Measurements from ENCODE around the gene PTPA. TPM values are rescaled to one million over a fixed set of nuclear protein-coding genes. Genes with fewer than 3 reads are reported as not detected.
A peak's percentile ranks its signal among the peaks of the same experiment; 100 is the strongest.

PTPA gene
- total and polyA plus RNA-seq, 2 of the 4 experiments (the other 2 are of a cell fraction), result 124 to 149 TPM

DNA sequence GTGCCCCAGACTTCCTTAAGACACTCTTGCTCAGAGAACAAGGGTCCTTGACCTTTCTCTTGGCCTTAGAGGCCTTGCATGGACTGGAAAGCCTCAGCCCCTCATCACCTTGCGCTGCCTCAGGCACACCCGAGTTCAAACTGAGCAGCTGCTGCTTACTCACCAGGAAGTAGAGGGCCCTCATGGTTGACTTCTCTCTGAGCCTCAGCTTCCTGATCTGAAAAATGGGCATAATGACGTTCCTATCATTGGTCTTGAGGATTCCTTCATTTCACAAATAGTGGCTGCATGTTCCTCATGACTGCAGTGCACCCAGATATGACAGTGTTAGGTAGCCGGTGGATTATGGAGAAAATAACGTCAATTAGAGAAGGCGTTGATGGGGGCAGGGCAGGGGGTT is 38.2 kb downstream of the PTPA start:
- BruUV-seq (replicated peaks), result no TSS peak
- no peak overlapping the region for H4K5ac ChIP-seq (ENCODE audit: low read depth, low read length)
- peaks cover 21% of the 10 kb centered on the region for H3K4me1 ChIP-seq (ENCODE audit: control insufficient read depth, insufficient read depth, low read length)
- H2BK15ac ChIP-seq (ENCODE audit: low read depth, low read length), result no peak overlapping the region
- H3K4ac ChIP-seq (ENCODE audit: low read depth, low read length), result 0 out of 2 replicates have a peak overlapping the region, but pooled peaks have one; percentile 16
- H2AK5ac ChIP-seq (ENCODE audit: low read depth, low read length), result no peak overlapping the region
- no peak for TF ChIP-seq CHD1 (IDR thresholded peaks at IDR 0.05; ENCODE audit: low read depth, low read length)
- no peak for TF ChIP-seq MAFK (IDR thresholded peaks at IDR 0.05; ENCODE audit: low read depth, low read length)
- TF ChIP-seq CEBPB (IDR thresholded peaks at IDR 0.05; ENCODE audit: low read depth, low read length), result no peak
- TF ChIP-seq SMC3 (IDR thresholded peaks at IDR 0.05; ENCODE audit: low read depth, low read length), result no peak
- TF ChIP-seq, protein P1, sequence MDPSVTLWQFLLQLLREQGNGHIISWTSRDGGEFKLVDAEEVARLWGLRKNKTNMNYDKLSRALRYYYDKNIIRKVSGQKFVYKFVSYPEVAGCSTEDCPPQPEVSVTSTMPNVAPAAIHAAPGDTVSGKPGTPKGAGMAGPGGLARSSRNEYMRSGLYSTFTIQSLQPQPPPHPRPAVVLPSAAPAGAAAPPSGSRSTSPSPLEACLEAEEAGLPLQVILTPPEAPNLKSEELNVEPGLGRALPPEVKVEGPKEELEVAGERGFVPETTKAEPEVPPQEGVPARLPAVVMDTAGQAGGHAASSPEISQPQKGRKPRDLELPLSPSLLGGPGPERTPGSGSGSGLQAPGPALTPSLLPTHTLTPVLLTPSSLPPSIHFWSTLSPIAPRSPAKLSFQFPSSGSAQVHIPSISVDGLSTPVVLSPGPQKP (IDR thresholded peaks at IDR 0.05; ENCODE audit: borderline replicate concordance, low read depth, low read length), result no peak
- TF ChIP-seq RFX5 (IDR thresholded peaks at IDR 0.05; ENCODE audit: low read depth, low read length), result no peak
- no peak for TF ChIP-seq RAD21 (IDR thresholded peaks at IDR 0.05; ENCODE audit: low read length)
- TF ChIP-seq NFE2L2 (IDR thresholded peaks at IDR 0.05; ENCODE audit: low read depth, low read length), result no peak
- TF ChIP-seq FOS (IDR thresholded peaks at IDR 0.05; ENCODE audit: low read depth, low read length), result no peak
- TF ChIP-seq, protein P2, sequence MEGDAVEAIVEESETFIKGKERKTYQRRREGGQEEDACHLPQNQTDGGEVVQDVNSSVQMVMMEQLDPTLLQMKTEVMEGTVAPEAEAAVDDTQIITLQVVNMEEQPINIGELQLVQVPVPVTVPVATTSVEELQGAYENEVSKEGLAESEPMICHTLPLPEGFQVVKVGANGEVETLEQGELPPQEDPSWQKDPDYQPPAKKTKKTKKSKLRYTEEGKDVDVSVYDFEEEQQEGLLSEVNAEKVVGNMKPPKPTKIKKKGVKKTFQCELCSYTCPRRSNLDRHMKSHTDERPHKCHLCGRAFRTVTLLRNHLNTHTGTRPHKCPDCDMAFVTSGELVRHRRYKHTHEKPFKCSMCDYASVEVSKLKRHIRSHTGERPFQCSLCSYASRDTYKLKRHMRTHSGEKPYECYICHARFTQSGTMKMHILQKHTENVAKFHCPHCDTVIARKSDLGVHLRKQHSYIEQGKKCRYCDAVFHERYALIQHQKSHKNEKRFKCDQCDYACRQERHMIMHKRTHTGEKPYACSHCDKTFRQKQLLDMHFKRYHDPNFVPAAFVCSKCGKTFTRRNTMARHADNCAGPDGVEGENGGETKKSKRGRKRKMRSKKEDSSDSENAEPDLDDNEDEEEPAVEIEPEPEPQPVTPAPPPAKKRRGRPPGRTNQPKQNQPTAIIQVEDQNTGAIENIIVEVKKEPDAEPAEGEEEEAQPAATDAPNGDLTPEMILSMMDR (conservative IDR thresholded peaks at IDR 0.05; ENCODE audit: low read depth, low read length), result no peak
- no peak for TF ChIP-seq MXI1 (IDR thresholded peaks at IDR 0.05; ENCODE audit: borderline replicate concordance, low read depth, low read length)
- TF ChIP-seq, protein P3, sequence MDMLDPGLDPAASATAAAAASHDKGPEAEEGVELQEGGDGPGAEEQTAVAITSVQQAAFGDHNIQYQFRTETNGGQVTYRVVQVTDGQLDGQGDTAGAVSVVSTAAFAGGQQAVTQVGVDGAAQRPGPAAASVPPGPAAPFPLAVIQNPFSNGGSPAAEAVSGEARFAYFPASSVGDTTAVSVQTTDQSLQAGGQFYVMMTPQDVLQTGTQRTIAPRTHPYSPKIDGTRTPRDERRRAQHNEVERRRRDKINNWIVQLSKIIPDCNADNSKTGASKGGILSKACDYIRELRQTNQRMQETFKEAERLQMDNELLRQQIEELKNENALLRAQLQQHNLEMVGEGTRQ (IDR thresholded peaks at IDR 0.05; ENCODE audit: low read depth, low read length), result no peak
- 92% methylated on average over 4 of the region's 6 CpGs; no CpG with 5 or more reads in 1 of the 2 experiments for WGBS, 2 experiments (ENCODE audit: extremely low coverage in 2 of 2, insufficient read length in 1 of 2)
- H3K79me1 ChIP-seq (ENCODE audit: low read depth in 1 of 2, low read length in 2 of 2), result peaks cover 16 to 72% of the 10 kb centered on the region in 2 experiments
- POLR2A ChIA-PET (ENCODE audit: unreplicated experiment), result interaction anchor here (0.6 kb wide), 1 partner anchor 16 kb away, joined by 5 read pairs; no protein-coding TSS in a partner anchor
- no peaks in the 10 kb centered on the region for H4K20me1 ChIP-seq (ENCODE audit: insufficient read depth, low read length)
- H3K4me2 ChIP-seq (ENCODE audit: low read depth, low read length), result no peak overlapping the region
- H3K4me3 ChIP-seq (ENCODE audit: insufficient read depth, low read depth, low read length), result no peak overlapping the region
- intact Hi-C loops (cut with micrococcal nuclease) (no loop called here), dilution Hi-C loops (cut with HindIII; ENCODE audit: low sequenced_read_pairs, unreplicated experiment) (no loop called here), in situ Hi-C loops (cut with MboI; ENCODE audit: low sequenced_read_pairs) (no loop called here)
- peak overlapping the region; percentile 66 for H2AK9ac ChIP-seq (replicated peaks; ENCODE audit: low read depth, low read length, poor library complexity)
- no peak overlapping the region for H3K9ac ChIP-seq (ENCODE audit: low read depth, low read length)
- ATAC-seq (ENCODE audit: low read depth) (no peak), DNase-seq (no peak)
- H3K23ac ChIP-seq (ENCODE audit: low read depth, low read length), result no peak overlapping the region
- H3K36me3 ChIP-seq (ENCODE audit: control insufficient read depth, insufficient read depth, low read length), result peaks cover 32% of the 10 kb centered on the region
- no peak overlapping the region for H2BK20ac ChIP-seq (ENCODE audit: low read depth, low read length)
- H2BK5ac ChIP-seq (ENCODE audit: low read depth, low read length, poor library complexity, severe bottlenecking), result no peak overlapping the region
- CTCF ChIA-PET, result no interaction called here
- no peaks in the 10 kb centered on the region for H3K27me3 ChIP-seq (ENCODE audit: control insufficient read depth, insufficient read depth, low read length)
- H3K9me3 ChIP-seq (ENCODE audit: control insufficient read depth, insufficient read depth, low read length), result no peaks in the 10 kb centered on the region
- H3K27ac ChIP-seq (ENCODE audit: insufficient read depth, low read length), result no peak overlapping the region
- H2AFZ ChIP-seq (replicated peaks; ENCODE audit: low read length, poor library complexity), result no peak overlapping the region
- no peak overlapping the region for H2BK120ac ChIP-seq (ENCODE audit: low read depth, low read length)
- no peak overlapping the region for H4K91ac ChIP-seq (ENCODE audit: insufficient read depth, low read depth, low read length)
- no peak overlapping the region for H4K8ac ChIP-seq (ENCODE audit: low read depth in 2 of 2, low read length in 2 of 2)
- H3K14ac ChIP-seq (replicated peaks; ENCODE audit: low read depth, low read length), result no peak overlapping the region
- peaks cover 12% of the 10 kb centered on the region; the same call in 1 of the 2 replicates for H3K9me1 ChIP-seq (ENCODE audit: insufficient read depth, low read length)
- no peak overlapping the region for H3K56ac ChIP-seq (ENCODE audit: extremely low read depth, insufficient read depth, low read length)
- H3K18ac ChIP-seq (ENCODE audit: low read depth, low read length), result no peak overlapping the region

All from IMR-90 (cell line).